Measurements from ENCODE around the gene PSG1.
A peak's percentile ranks its signal among the peaks of the same experiment; 100 is the strongest.
"Not testable (repeated sequence)": the region's sequence is repeated elsewhere in the genome, so short reads cannot be mapped to it uniquely, and the experiment has no call there.

The PSG1 gene

DNA sequence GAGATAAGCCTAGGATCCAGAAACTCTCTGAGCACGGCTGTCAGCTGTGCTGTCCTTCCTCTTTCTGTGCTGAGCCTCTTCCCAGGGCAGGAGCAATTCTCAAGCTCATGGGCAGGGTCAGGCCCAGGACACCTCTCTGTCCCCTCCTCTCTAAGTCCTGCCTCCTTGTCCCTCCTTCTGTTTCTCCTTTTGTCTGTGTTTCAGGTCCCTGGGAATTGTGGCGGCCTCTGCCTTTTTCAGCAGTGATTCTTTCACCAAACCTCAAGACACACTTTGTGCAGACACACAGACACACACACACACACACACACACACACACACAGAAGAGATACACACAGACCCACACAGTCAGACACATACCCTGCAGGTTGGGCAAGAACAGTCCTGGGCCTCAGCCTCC is at the start of gene PSG1:
Gene PSG1 (minus strand): TSS at position 101 of the 400 bp plus-strand sequence. CDS start 132 bp downstream, outside the sequence.
- DNase-seq: no peak

- no peak for DNase-seq
Observed at GRCh38 chr19:42928896-42929295, 49.4 kb upstream of the PSG1 start.

- no peak for DNase-seq
Observed at GRCh38 chr19:42926781-42927180, 47.3 kb upstream of the PSG1 start.

DNA sequence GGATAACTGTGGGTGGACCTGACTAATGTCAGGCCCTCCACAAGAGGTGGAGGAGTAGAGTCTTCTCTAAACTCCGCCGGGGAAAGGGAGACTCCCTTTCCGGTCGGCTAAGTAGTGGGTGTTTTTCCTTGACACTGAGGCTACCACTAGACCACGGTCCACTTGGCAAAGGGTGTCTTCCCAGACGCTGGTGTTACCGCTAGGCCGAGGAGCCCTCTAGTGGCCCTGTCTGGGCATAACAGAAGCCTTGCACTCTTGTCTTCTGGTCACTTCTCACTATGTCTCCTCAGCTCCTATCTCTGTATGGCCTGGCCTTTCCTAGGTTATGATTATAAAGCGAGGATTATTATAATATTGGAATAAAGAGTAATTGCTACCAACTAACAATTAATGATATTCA is 43.6 kb upstream of the PSG1 start:
- peak in 1 of 2 experiments; percentile 6 for DNase-seq

DNA sequence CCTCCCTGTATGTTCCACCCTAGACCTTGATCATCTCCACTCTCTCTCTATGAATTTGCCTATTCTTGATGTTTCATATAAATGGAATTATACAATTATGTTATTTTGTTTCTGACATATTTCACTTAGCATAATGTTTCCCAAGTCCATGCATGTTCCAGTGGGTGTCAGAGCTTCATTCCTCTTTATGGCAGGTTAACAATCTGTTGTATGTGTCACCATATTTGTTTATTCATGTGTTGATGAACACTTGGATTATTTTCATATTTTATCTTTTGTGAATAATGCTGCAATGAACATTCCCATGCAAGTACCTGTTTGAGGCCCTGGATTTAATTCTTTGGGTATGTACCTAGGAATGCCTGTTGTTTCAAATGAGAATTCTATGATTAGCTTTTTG is 41.5 kb upstream of the PSG1 start:
- DNase-seq: not testable (repeated sequence)

GRCh38 chr19:42919757-42920079 is 40.2 kb upstream of the PSG1 start:
- DNase-seq: no peak

DNA sequence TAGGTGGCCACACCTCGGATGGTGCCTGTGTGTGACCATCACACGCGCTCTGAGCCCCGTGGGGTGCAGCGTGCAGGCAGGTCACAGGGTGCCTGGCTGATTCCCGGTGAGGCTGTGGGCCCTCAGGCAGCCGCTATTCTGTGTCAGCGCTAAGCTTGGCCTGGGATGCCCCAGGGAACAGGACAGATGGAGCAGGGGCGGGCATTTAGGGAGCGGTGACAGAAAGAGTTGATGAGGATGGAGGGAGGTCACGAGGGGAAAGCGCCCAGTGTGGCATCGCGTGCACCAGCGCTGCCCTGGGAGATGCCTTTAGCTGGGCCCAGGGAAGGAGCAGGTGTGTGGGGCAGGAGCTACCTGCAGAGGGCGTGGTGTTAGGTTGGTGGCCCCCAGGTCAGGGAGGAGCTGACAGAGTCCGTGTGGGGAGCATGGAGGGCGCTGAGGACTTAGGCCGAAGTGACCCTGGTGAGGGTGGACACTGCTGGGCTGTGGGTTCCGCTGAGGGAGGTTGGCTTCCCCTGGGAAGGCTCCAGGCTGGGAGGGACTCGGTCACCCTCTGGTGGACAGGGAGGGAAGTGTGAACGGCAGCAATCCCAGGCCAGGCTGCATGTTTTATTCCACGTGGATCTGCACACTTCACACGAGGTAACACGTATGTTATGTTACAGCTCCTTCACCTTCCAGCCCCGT is 39.7 kb upstream of the PSG1 start:
- DNase-seq: not testable (repeated sequence)

DNA sequence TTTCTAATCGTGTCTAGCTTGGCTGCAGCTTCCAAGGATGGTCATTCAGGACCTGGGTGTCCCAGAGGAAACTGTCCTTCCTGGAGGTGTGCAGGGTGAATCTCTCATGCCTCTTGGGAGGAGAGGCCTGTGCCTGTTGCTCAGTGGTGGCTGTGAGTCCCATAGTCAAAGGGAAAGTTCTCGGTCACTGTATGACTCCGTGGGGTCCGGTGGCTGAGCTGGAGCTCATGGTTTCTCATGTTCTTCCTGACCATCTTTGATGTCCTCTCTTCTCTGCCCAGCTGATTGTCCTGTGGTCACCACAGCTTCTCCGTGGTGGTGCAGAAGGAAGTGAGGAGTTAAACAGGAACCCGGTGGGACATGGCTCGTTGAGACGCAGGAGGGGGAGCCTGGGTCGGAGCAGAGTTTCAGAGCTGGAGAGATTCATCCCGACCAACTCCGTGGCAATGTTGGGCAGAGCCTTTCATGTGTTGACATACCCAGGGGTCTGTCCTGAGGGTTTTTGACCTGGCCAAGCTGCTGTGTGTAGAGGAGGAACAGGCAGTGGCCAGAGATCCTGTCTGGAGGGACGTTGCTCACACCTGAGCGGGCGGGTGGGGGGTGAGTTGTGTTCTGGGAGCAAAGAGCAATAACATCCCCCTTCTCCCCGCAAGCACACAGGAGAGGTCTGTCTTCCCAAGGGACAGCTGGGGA is 39.0 kb upstream of the PSG1 start:
- not testable (repeated sequence) for DNase-seq

DNA sequence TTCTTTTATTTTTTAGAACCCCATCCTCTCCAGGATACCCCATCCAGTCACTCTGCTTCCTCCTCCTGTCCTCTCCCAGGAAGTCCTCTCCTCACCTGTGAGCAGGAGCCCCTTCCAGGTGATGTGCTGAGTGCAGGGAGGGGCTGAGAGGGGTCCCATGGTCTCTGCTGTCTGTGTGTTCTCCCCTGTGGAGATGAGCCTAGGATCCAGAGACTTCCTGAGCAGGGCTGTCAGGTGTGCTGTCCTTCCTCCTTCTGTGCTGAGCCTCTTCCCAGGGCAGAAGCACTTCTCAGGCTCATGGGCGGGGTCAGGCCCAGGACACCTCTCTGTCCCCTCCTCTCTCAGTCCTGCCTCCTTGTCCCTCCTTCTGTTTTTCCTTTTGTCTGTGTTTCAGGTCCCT is 38.1 kb upstream of the PSG1 start, which contains the start of gene PSG6:
Gene PSG6 (minus strand): TSS at position 261 of the 400 bp plus-strand sequence. CDS start 102 bp downstream, at position 159.
- DNase-seq: not testable (repeated sequence)

GRCh38 chr19:42916931-42917330 is 37.4 kb upstream of the PSG1 start:
- DNase-seq: not testable (repeated sequence)

DNA sequence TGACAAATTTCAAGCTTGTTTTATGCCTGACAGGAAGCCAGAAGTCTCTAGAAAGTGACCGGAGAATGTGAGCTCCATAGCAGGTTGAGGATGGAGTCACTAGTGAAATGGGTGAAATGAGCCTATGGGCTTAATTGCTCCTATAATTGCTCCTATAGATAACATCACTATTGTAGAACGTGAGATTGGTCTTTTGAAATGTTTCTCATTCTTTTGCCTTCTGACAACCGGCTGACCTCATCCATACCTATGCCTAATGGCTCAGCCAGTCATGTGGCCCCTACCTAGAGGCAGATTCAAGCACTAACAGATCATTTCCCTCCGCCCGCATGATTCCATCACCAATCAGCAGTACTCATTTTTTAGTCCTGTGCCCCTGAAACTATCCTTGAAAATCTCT is 34.0 kb upstream of the PSG1 start:
- not testable (repeated sequence) for DNase-seq

- DNase-seq: not testable (repeated sequence)
Observed at GRCh38 chr19:42912941-42913340, 33.4 kb upstream of the PSG1 start.

- not testable (repeated sequence) for DNase-seq
Observed at GRCh38 chr19:42911731-42912130, 32.2 kb upstream of the PSG1 start.

DNA sequence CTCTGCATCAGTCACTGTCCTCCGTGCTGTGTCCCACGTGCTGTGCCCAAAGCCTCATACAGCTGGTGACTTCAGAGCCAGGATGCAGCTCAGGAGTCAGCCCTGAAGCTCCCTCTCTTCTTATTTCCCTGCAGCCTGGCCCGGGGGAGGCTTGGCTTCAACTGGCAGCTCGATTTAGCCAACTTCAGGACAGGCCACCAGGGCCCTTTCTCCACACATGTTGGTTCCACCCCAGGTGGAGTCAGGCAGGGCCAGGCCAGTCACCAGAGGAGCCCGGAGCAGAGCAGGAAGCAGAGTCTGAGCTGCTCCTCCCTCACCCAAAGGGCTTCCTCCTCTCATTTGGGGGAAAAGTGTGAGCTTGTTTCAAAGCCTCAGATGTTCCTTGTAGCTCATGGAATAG is 26.6 kb upstream of the PSG1 start:
- DNase-seq: not testable (repeated sequence)

DNA sequence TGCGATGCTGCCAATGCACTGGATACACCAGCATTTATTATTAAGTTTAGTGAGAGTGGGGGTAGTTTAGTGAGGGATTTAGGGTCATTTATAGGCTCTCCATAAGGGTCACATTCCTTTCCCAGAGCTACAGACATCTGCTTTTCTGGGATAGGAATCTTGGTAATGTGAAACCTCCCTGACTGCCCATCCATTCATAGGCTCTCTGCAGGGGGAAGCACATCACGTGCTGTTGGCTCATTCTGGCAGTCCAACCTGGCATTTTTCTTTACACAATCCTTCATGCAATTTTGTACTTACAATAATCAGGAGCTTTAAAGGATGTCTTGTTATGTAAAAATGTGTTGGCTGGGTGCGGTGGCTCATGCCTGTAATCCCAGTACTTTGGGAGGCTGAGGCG is 21.0 kb upstream of the PSG1 start:
- DNase-seq: not testable (repeated sequence)

GRCh38 chr19:42899674-42900073 is 20.2 kb upstream of the PSG1 start:
- DNase-seq: not testable (repeated sequence)

DNA sequence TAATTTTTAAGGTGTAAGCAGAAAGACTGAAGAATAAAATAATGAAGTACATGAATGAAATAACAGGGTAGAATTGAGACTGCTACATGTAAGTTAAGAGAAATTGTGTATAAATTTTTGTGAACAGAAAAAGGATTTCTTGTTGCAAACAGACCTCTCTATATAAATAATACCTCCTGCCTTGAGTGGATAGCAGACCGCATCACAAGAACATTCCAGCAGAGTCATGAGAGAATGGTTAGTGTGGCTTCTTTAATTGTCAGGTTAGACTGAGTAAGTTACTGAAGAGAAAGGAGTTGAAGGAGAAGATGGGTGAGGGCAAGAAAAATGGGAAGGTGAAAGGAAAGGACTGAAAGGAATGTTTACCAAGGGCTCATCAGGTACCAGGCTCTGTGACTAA is 19.6 kb upstream of the PSG1 start:
- DNase-seq: not testable (repeated sequence)

DNA sequence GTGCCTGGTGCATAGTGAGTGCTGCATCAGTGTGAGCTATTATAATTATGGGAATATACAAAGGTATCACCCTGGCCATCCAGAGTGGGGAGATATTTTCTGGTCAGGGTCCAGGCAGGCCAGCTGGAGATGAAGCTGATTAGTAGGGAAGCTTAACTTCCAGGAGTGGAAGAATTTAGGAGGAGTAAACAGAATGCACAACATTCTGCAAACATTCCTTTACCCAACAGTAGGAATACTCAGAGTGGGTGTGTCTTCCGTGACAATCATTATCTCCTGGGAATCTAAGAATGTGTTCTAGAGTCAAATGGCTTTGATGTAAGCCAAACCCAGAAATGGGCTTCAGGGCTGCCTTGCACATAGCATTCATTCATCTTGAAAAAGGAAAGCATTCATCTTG is 19.1 kb upstream of the PSG1 start:
- not testable (repeated sequence) for DNase-seq

DNA sequence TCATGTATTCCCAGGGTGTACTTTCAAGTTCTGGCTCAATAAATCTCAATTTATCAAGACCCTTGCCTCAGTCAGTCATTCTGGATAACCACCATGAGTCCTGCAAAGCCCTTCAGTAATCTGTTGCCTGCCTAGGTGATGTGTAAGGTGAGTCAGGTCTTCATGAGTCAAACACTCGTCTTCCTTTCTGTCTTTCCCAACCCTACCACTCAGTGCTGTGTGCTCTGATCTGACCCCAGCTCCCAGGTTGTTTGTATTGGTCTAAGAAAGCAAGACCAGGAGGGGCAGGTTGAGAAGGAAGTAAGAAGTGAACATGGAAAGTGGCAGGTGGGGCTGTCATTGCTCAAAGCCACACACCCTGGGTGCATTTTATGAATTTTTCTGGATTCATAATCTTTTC is 18.2 kb upstream of the PSG1 start:
- not testable (repeated sequence) for DNase-seq

DNA sequence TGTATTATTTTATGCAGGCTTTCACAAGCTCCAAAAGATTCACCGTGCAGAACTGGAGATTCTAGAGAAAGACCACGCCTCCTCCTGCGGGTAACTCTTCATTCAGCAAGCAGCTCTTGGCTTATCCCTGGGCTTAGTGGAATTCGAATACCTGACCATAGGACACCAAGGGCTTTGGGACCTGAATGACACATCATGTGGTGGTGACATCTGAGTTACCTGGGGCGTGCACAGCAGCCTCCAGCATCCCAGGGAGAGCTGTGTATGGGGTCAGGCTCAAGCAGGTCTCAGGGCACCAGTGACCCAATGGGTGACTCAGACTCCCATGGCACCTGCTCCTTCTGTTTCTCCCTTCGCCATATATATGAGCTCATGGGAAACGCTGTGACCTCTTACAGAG is 10.9 kb upstream of the PSG1 start:
- DNase-seq: not testable (repeated sequence)

DNA sequence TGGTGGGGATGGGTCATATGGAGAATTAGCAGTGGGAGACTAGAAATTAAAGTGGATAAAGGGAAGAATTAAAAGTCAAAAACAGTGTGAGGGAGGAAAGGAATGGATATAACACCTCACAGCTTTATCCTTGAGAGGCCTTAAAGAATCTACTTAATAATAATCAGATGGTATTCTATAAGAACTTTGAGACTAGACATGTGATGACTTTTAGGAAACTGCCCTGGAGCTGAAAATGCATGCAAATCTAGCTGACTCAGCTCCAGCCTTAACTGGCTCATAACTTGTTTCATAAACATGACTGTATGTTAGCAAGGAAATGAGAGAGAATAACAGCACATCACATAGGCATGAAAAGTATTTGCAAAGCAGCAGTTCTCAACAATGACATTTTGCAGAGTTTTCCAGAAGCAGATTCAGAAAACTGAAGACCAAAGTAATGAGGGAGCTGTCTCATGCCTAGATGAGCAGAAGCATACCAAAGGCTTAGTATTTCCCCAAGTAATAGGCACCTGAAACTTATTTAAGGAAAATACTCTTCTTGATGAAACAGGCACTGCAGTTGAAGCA is 8.4 kb upstream of the PSG1 start:
- DNase-seq: not testable (repeated sequence)

DNA sequence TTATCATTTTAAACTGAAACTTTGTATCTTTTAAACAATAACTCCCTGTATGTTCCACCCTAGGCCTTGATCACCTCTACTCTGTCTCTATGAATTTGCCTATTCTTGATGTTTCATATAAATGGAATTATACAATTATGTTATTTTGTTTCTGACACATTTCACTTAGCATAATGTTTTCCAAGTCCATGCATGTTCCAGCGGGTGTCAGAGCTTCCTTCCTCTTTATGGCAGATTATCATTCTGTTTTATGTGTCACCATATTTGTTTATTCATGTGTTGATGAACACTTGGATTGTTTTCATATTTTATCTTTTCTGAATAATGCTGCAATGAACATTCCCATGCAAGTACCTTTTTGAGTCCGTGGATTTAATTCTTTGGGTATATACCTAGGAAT is 3.2 kb upstream of the PSG1 start:
- not testable (repeated sequence) for DNase-seq

GRCh38 chr19:42882010-42882409 is 2.5 kb upstream of the PSG1 start:
- not testable (repeated sequence) for DNase-seq

- not testable (repeated sequence) for DNase-seq
Observed at GRCh38 chr19:42881279-42881678, 1.8 kb upstream of the PSG1 start.
